ENCODE results near the gene SCYL1.
A peak's percentile ranks its signal among the peaks of the same experiment; 100 is the strongest.

The SCYL1 gene

DNA sequence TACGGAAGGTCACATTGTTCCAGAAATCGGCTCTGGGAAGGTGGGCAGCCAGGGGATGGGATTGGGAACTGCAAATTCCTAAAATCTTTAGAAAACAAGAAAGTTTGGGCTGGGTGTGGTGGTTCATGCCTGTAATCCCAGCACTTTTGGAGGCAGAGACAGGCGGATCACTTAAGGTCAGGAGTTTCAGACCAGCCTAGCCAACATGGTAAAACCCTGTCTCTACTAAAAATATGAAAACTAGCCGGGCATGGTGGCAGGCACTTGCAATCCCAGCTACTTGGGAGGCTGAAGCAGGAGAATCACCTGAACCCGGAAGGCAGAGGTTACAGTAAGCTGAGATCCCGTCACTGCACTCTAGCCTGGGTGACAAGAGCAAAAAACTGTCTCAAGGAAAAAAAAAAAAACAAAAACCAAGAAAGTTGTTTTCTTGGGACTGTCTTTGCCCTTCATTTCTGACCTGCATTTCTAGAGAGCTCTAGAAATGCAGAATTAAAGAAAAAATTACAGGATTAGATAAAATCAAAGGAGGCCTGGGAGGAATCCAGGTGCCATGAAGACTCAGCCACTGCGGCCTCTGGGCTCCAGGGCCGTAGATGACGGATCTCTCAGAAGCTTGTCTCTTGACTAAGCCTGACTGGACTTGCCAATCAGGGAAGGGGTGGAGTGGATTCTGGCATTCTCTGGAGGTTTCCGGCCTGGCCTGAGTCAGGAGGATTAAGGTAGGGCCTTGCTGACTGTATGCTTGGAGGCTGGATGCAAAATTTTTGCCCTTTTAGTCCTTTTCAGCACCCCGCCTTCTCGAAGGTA is 31.3 kb upstream of the SCYL1 start:
- DNase-seq (ENCODE audit: low read depth in 2 of 2): peak in 1 of 2 experiments; percentile 69

DNA sequence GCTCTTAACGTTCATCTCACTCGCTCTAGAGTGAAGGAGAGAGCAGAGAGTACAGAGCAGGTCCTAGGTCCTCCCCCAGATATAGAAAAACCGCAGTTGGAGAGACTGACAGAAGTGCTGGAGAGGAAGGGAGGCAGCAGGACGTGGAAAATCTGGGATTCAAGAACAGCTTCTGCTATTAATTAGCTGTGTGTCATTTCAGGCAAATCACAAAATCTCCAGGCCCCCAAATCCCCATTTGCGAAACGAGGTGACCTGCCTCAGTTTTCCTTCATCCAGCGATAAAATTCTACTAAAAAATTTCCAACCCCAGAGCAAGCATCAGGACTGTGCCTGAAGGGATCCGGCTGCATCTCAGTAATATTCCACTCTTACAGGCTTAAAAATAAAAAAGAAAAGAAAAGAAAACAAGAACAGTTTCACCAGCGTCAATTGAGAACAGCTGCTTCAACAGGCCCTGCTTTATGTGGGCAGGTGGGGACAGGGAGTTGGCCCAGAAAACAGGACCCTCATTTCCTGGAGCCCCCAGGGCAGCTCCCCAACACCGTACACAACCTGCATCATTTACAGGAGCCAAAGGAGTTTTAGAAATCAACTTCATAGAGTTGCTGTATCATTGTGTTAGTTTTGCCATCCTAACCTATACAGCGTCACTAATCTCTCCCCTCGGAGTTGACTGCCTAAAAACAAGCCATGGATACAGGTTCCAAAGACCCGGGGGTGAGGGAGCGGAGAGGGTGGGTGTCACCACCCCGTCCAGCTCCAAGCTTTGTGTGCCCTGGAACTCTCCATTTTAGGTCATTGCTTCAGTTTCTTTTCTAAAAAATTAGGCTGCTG is 28.4 kb upstream of the SCYL1 start:
- no peak for DNase-seq (ENCODE audit: low read depth in 2 of 2)

DNA sequence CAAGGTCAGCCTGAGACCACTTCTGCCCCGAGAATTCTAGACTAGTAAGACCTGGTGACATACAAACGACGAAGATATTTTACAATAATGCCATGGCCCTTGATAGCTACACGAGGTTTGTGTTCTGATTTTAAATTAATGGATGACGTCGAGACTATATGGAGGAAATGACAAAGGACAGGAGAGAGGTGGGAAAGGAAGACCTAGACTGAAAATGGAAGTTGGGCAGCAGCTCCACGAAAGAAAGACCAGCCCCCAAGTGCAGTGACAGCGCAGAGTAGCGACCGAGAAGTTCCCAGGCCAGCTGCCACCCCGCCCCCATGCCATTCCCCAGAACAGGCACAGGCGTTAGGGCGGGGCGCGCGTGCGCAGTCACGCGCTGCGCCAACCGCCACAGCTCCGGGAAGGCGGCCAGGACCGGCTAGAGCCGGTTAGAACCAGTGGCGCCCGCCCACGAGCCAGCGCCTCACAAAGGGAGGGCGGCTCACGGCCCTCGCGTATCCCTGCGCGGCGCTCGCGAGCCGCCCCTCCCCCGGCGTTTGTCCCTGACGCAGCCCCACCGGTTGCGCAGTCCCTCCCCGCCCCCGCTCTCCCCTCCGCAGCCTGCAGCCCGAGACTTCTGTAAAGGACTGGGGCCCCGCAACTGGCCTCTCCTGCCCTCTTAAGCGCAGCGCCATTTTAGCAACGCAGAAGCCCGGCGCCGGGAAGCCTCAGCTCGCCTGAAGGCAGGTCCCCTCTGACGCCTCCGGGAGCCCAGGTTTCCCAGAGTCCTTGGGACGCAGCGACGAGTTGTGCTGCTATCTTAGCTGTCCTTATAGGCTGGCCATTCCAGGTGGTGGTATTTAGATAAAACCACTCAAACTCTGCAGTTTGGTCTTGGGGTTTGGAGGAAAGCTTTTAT is 27.5 kb upstream of the SCYL1 start:
- peak; percentile 98 for DNase-seq (ENCODE audit: low read depth in 2 of 2)

DNA sequence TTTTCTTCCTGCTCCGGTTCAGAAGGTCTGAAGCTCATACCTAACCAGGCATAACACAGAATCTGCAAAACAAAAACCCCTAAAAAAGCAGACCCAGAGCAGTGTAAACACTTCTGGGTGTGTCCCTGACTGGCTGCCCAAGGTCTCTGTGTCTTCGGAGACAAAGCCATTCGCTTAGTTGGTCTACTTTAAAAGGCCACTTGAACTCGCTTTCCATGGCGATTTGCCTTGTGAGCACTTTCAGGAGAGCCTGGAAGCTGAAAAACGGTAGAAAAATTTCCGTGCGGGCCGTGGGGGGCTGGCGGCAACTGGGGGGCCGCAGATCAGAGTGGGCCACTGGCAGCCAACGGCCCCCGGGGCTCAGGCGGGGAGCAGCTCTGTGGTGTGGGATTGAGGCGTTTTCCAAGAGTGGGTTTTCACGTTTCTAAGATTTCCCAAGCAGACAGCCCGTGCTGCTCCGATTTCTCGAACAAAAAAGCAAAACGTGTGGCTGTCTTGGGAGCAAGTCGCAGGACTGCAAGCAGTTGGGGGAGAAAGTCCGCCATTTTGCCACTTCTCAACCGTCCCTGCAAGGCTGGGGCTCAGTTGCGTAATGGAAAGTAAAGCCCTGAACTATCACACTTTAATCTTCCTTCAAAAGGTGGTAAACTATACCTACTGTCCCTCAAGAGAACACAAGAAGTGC is 26.7 kb upstream of the SCYL1 start:
- no peak for DNase-seq (ENCODE audit: low read depth in 2 of 2)

DNA sequence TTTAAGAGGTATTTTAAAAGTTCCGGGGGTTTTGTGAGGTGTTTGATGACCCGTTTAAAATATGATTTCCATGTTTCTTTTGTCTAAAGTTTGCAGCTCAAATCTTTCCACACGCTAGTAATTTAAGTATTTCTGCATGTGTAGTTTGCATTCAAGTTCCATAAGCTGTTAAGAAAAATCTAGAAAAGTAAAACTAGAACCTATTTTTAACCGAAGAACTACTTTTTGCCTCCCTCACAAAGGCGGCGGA is 26.2 kb upstream of the SCYL1 start:
- no peak for DNase-seq (ENCODE audit: low read depth in 2 of 2)

DNA sequence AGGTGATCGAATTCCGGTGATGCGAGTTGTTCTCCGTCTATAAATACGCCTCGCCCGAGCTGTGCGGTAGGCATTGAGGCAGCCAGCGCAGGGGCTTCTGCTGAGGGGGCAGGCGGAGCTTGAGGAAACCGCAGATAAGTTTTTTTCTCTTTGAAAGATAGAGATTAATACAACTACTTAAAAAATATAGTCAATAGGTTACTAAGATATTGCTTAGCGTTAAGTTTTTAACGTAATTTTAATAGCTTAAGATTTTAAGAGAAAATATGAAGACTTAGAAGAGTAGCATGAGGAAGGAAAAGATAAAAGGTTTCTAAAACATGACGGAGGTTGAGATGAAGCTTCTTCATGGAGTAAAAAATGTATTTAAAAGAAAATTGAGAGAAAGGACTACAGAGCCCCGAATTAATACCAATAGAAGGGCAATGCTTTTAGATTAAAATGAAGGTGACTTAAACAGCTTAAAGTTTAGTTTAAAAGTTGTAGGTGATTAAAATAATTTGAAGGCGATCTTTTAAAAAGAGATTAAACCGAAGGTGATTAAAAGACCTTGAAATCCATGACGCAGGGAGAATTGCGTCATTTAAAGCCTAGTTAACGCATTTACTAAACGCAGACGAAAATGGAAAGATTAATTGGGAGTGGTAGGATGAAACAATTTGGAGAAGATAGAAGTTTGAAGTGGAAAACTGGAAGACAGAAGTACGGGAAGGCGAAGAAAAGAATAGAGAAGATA is 25.7 kb upstream of the SCYL1 start, which contains the start of gene MALAT1:
MALAT1 (plus strand) TSS at position 69 of the 736 bp plus-strand sequence.
- peak; percentile 94 to 95 for DNase-seq (ENCODE audit: low read depth in 2 of 2)

DNA sequence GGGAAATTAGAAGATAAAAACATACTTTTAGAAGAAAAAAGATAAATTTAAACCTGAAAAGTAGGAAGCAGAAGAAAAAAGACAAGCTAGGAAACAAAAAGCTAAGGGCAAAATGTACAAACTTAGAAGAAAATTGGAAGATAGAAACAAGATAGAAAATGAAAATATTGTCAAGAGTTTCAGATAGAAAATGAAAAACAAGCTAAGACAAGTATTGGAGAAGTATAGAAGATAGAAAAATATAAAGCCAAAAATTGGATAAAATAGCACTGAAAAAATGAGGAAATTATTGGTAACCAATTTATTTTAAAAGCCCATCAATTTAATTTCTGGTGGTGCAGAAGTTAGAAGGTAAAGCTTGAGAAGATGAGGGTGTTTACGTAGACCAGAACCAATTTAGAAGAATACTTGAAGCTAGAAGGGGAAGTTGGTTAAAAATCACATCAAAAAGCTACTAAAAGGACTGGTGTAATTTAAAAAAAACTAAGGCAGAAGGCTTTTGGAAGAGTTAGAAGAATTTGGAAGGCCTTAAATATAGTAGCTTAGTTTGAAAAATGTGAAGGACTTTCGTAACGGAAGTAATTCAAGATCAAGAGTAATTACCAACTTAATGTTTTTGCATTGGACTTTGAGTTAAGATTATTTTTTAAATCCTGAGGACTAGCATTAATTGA is 25.0 kb upstream of the SCYL1 start:
- DNase-seq (ENCODE audit: low read depth in 2 of 2): no peak

DNA sequence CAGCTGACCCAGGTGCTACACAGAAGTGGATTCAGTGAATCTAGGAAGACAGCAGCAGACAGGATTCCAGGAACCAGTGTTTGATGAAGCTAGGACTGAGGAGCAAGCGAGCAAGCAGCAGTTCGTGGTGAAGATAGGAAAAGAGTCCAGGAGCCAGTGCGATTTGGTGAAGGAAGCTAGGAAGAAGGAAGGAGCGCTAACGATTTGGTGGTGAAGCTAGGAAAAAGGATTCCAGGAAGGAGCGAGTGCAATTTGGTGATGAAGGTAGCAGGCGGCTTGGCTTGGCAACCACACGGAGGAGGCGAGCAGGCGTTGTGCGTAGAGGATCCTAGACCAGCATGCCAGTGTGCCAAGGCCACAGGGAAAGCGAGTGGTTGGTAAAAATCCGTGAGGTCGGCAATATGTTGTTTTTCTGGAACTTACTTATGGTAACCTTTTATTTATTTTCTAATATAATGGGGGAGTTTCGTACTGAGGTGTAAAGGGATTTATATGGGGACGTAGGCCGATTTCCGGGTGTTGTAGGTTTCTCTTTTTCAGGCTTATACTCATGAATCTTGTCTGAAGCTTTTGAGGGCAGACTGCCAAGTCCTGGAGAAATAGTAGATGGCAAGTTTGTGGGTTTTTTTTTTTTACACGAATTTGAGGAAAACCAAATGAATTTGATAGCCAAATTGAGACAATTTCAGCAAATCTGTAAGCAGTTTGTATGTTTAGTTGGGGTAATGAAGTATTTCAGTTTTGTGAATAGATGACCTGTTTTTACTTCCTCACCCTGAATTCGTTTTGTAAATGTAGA is 24.3 kb upstream of the SCYL1 start:
- no peak for DNase-seq (ENCODE audit: low read depth in 2 of 2)

DNA sequence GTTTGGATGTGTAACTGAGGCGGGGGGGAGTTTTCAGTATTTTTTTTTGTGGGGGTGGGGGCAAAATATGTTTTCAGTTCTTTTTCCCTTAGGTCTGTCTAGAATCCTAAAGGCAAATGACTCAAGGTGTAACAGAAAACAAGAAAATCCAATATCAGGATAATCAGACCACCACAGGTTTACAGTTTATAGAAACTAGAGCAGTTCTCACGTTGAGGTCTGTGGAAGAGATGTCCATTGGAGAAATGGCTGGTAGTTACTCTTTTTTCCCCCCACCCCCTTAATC is 23.8 kb upstream of the SCYL1 start:
- no peak for DNase-seq (ENCODE audit: low read depth in 2 of 2)

DNA sequence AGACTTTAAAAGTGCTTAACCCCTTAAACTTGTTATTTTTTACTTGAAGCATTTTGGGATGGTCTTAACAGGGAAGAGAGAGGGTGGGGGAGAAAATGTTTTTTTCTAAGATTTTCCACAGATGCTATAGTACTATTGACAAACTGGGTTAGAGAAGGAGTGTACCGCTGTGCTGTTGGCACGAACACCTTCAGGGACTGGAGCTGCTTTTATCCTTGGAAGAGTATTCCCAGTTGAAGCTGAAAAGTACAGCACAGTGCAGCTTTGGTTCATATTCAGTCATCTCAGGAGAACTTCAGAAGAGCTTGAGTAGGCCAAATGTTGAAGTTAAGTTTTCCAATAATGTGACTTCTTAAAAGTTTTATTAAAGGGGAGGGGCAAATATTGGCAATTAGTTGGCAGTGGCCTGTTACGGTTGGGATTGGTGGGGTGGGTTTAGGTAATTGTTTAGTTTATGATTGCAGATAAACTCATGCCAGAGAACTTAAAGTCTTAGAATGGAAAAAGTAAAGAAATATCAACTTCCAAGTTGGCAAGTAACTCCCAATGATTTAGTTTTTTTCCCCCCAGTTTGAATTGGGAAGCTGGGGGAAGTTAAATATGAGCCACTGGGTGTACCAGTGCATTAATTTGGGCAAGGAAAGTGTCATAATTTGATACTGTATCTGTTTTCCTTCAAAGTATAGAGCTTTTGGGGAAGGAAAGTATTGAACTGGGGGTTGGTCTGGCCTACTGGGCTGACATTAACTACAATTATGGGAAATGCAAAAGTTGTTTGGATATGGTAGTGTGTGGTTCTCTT is 23.2 kb upstream of the SCYL1 start:
- no peak for DNase-seq (ENCODE audit: low read depth in 2 of 2)

DNA sequence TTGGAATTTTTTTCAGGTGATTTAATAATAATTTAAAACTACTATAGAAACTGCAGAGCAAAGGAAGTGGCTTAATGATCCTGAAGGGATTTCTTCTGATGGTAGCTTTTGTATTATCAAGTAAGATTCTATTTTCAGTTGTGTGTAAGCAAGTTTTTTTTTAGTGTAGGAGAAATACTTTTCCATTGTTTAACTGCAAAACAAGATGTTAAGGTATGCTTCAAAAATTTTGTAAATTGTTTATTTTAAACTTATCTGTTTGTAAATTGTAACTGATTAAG is 22.7 kb upstream of the SCYL1 start:
- no peak for DNase-seq (ENCODE audit: low read depth in 2 of 2)

DNA sequence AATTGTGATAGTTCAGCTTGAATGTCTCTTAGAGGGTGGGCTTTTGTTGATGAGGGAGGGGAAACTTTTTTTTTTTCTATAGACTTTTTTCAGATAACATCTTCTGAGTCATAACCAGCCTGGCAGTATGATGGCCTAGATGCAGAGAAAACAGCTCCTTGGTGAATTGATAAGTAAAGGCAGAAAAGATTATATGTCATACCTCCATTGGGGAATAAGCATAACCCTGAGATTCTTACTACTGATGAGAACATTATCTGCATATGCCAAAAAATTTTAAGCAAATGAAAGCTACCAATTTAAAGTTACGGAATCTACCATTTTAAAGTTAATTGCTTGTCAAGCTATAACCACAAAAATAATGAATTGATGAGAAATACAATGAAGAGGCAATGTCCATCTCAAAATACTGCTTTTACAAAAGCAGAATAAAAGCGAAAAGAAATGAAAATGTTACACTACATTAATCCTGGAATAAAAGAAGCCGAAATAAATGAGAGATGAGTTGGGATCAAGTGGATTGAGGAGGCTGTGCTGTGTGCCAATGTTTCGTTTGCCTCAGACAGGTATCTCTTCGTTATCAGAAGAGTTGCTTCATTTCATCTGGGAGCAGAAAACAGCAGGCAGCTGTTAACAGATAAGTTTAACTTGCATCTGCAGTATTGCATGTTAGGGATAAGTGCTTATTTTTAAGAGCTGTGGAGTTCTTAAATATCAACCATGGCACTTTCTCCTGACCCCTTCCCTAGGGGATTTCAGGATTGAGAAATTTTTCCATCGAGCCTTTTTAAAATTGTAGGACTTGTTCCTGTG is 22.1 kb upstream of the SCYL1 start:
- DNase-seq (ENCODE audit: low read depth in 2 of 2): no peak

DNA sequence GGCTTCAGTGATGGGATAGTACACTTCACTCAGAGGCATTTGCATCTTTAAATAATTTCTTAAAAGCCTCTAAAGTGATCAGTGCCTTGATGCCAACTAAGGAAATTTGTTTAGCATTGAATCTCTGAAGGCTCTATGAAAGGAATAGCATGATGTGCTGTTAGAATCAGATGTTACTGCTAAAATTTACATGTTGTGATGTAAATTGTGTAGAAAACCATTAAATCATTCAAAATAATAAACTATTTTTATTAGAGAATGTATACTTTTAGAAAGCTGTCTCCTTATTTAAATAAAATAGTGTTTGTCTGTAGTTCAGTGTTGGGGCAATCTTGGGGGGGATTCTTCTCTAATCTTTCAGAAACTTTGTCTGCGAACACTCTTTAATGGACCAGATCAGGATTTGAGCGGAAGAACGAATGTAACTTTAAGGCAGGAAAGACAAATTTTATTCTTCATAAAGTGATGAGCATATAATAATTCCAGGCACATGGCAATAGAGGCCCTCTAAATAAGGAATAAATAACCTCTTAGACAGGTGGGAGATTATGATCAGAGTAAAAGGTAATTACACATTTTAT is 21.4 kb upstream of the SCYL1 start:
- DNase-seq (ENCODE audit: low read depth in 2 of 2): no peak

DNA sequence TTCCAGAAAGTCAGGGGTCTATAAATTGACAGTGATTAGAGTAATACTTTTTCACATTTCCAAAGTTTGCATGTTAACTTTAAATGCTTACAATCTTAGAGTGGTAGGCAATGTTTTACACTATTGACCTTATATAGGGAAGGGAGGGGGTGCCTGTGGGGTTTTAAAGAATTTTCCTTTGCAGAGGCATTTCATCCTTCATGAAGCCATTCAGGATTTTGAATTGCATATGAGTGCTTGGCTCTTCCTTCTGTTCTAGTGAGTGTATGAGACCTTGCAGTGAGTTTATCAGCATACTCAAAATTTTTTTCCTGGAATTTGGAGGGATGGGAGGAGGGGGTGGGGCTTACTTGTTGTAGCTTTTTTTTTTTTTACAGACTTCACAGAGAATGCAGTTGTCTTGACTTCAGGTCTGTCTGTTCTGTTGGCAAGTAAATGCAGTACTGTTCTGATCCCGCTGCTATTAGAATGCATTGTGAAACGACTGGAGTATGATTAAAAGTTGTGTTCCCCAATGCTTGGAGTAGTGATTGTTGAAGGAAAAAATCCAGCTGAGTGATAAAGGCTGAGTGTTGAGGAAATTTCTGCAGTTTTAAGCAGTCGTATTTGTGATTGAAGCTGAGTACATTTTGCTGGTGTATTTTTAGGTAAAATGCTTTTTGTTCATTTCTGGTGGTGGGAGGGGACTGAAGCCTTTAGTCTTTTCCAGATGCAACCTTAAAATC is 20.8 kb upstream of the SCYL1 start:
- DNase-seq (ENCODE audit: low read depth in 2 of 2): peak in 1 of 2 experiments; percentile 43

DNA sequence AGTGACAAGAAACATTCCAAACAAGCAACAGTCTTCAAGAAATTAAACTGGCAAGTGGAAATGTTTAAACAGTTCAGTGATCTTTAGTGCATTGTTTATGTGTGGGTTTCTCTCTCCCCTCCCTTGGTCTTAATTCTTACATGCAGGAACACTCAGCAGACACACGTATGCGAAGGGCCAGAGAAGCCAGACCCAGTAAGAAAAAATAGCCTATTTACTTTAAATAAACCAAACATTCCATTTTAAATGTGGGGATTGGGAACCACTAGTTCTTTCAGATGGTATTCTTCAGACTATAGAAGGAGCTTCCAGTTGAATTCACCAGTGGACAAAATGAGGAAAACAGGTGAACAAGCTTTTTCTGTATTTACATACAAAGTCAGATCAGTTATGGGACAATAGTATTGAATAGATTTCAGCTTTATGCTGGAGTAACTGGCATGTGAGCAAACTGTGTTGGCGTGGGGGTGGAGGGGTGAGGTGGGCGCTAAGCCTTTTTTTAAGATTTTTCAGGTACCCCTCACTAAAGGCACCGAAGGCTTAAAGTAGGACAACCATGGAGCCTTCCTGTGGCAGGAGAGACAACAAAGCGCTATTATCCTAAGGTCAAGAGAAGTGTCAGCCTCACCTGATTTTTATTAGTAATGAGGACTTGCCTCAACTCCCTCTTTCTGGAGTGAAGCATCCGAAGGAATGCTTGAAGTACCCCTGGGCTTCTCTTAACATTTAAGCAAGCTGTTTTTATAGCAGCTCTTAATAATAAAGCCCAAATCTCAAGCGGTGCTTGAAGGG is 20.0 kb upstream of the SCYL1 start:
- peak in 1 of 2 experiments; percentile 9 for DNase-seq (ENCODE audit: low read depth in 2 of 2)
